H7 (cell line): ENCODE data around the gene LRBA. TPM values are rescaled to one million over a fixed set of nuclear protein-coding genes. Genes with fewer than 3 reads are reported as not detected.
"Not testable (repeated sequence)": the region's sequence is repeated elsewhere in the genome, so short reads cannot be mapped to it uniquely, and the experiment has no call there.

Source experiments
- DNase-seq: peaks from one replicate; pipeline ENCODE4 v3.0.0; 2012
- H3K27me3 ChIP-seq: 2 replicates; pipeline ENCODE4 v1.6.0; 2011; ENCODE audit warnings: mild to moderate bottlenecking, low read length; ENCODE audit not compliant: control insufficient read depth, insufficient read depth
- H3K36me3 ChIP-seq: replicated peaks from 2 replicates; pipeline ENCODE4 v1.5.1; 2011; ENCODE audit warnings: low read length; ENCODE audit not compliant: control insufficient read depth, insufficient read depth
- H3K4me3 ChIP-seq: 2 replicates; pipeline ENCODE4 v1.5.1; 2011; ENCODE audit warnings: low read depth, mild to moderate bottlenecking, control low read depth, low read length, moderate library complexity; ENCODE audit not compliant: insufficient read depth
- total RNA-seq: library from RNA; depleted of rRNA; stranded (reverse); fragments of >200 nt; shearing (Covaris generic); gene quantifications from 2 replicates; pipeline ENCODE4 v1.2.3, GENCODE V29; 2014

The LRBA gene
- total RNA-seq, 1 experiment from 2014 or later: 47.3 TPM

GRCh38 chr4:151031831-151032605, 16.9 kb upstream of the LRBA start:
- H3K36me3 ChIP-seq: no peaks in the 10 kb centered on the region
- DNase-seq: no peak
- no peak overlapping the region for H3K4me3 ChIP-seq
- H3K27me3 ChIP-seq: no peaks in the 10 kb centered on the region

- Histone ChIP-seq H3K4me3 (no peak overlapping the region), H3K36me3 (no peaks in the 10 kb centered on the region), H3K27me3 (no peaks in the 10 kb centered on the region)
- no peak for DNase-seq
Measured at GRCh38 chr4:151029537-151029936, 14.5 kb upstream of the LRBA start.

- DNase-seq, H3K36me3 ChIP-seq, H3K4me3 ChIP-seq, H3K27me3 ChIP-seq: not testable (repeated sequence)
Measured at GRCh38 chr4:151029006-151029405, 13.9 kb upstream of the LRBA start.

GRCh38 chr4:151025759-151026158, 10.7 kb upstream of the LRBA start:
- no peaks in the 10 kb centered on the region for H3K27me3 ChIP-seq
- no peaks in the 10 kb centered on the region for H3K36me3 ChIP-seq
- DNase-seq: no peak
- H3K4me3 ChIP-seq: no peak overlapping the region

GRCh38 chr4:151022586-151022985, 7.5 kb upstream of the LRBA start:
- H3K36me3 ChIP-seq: no peaks in the 10 kb centered on the region
- no peaks in the 10 kb centered on the region for H3K27me3 ChIP-seq
- H3K4me3 ChIP-seq: no peak overlapping the region
- no peak for DNase-seq

GRCh38 chr4:151021637-151022334, 6.7 kb upstream of the LRBA start:
- no peaks in the 10 kb centered on the region for H3K36me3 ChIP-seq
- no peak for DNase-seq
- no peak overlapping the region for H3K4me3 ChIP-seq

GRCh38 chr4:151015459-151016347, 619 bp upstream of the LRBA start:
- Histone ChIP-seq H3K27me3 (no peaks in the 10 kb centered on the region), H3K4me3 (peak overlapping the region; percentile 98), H3K36me3 (peaks cover 2% of the 10 kb centered on the region; the same call in 1 of the 2 replicates)
- DNase-seq: peak; percentile 93

More at GRCh38 chr4:151021637-151022334, 6.7 kb upstream of the LRBA start:
- H3K27me3 ChIP-seq: no peaks in the 10 kb centered on the region

GRCh38 chr4:151013944-151014343, 1.1 kb downstream of the LRBA start:
- H3K27me3 ChIP-seq: no peaks in the 10 kb centered on the region
- peaks cover 2% of the 10 kb centered on the region; the same call in 1 of the 2 replicates for H3K36me3 ChIP-seq
- DNase-seq: no peak
- peak overlapping the region; percentile 98 for H3K4me3 ChIP-seq

GRCh38 chr4:151013491-151013890, 1.6 kb downstream of the LRBA start:
- DNase-seq: no peak
- Histone ChIP-seq H3K27me3 (no peaks in the 10 kb centered on the region), H3K36me3 (peaks cover 2% of the 10 kb centered on the region; the same call in 1 of the 2 replicates), H3K4me3 (peak overlapping the region; percentile 98)

- Histone ChIP-seq H3K4me3 (peak overlapping the region; percentile 98), H3K27me3 (no peaks in the 10 kb centered on the region), H3K36me3 (peaks cover 2% of the 10 kb centered on the region; the same call in 1 of the 2 replicates)
- DNase-seq: no peak
Measured at GRCh38 chr4:151012820-151013219, 2.3 kb downstream of the LRBA start.

- peaks cover 2% of the 10 kb centered on the region; the same call in 1 of the 2 replicates for H3K36me3 ChIP-seq
- no peaks in the 10 kb centered on the region for H3K27me3 ChIP-seq
- no peak overlapping the region for H3K4me3 ChIP-seq
- no peak for DNase-seq
Measured at GRCh38 chr4:151012376-151012775, 2.7 kb downstream of the LRBA start.

GRCh38 chr4:151004222-151004621, 10.9 kb downstream of the LRBA start:
- Histone ChIP-seq H3K27me3 (no peaks in the 10 kb centered on the region), H3K36me3 (no peaks in the 10 kb centered on the region; the same call in 1 of the 2 replicates), H3K4me3 (no peak overlapping the region)
- DNase-seq: no peak

- Histone ChIP-seq H3K27me3 (no peaks in the 10 kb centered on the region), H3K4me3 (no peak overlapping the region), H3K36me3 (no peaks in the 10 kb centered on the region; the same call in 1 of the 2 replicates)
- no peak for DNase-seq
Measured at GRCh38 chr4:151000747-151001429, 14.2 kb downstream of the LRBA start.

GRCh38 chr4:150999086-150999485, 16.0 kb downstream of the LRBA start:
- no peak for DNase-seq
- H3K36me3 ChIP-seq: no peaks in the 10 kb centered on the region; the same call in 1 of the 2 replicates
- H3K4me3 ChIP-seq: no peak overlapping the region
- H3K27me3 ChIP-seq: no peaks in the 10 kb centered on the region
